SJCRH30 (cell line): Measurements from ENCODE around the gene TOMM22. TPM values are rescaled to one million over a fixed set of nuclear protein-coding genes. Genes with fewer than 3 reads are reported as not detected.

Source experiments
- DNase-seq, 2 experiments: peaks; one replicate each; pipeline ENCODE4 v3.0.0-alpha.2; 2015 to 2020
- H3K27ac ChIP-seq: fragments of 250-450 bp; sonication (Bioruptor Pico); 2 replicates; pipeline ENCODE4 v1.5.1; 2020; ENCODE audit warnings: mild to moderate bottlenecking, moderate library complexity
- H3K27me3 ChIP-seq: fragments of 250-450 bp; sonication (Bioruptor Pico); 2 replicates; pipeline ENCODE4 v1.5.1; 2020; ENCODE audit warnings: mild to moderate bottlenecking, moderate library complexity
- H3K36me3 ChIP-seq: fragments of 250-450 bp; sonication (Bioruptor Pico); 2 replicates; pipeline ENCODE4 v1.5.1; 2020; ENCODE audit warnings: mild to moderate bottlenecking, moderate library complexity
- H3K4me1 ChIP-seq: fragments of 250-450 bp; sonication (Bioruptor Pico); 2 replicates; pipeline ENCODE4 v1.5.1; 2020; ENCODE audit warnings: mild to moderate bottlenecking, moderate library complexity
- H3K4me3 ChIP-seq: fragments of 250-450 bp; sonication (Bioruptor Pico); 2 replicates; pipeline ENCODE4 v1.5.1; 2020; ENCODE audit warnings: mild to moderate bottlenecking, moderate library complexity
- H3K9me3 ChIP-seq: fragments of 250-450 bp; sonication (Bioruptor Pico); replicated peaks from 2 replicates; pipeline ENCODE4 v1.5.1; 2020; ENCODE audit warnings: mild to moderate bottlenecking, moderate library complexity
- total RNA-seq: library from RNA; depleted of rRNA; stranded (reverse); fragments of >200 nt; shearing (Covaris generic); gene quantifications from 2 replicates; pipeline ENCODE4 v1.2.3, GENCODE V29; 2014

TOMM22 gene
- total RNA-seq, 1 experiment from 2014 or later, result 79.0 TPM

DNA sequence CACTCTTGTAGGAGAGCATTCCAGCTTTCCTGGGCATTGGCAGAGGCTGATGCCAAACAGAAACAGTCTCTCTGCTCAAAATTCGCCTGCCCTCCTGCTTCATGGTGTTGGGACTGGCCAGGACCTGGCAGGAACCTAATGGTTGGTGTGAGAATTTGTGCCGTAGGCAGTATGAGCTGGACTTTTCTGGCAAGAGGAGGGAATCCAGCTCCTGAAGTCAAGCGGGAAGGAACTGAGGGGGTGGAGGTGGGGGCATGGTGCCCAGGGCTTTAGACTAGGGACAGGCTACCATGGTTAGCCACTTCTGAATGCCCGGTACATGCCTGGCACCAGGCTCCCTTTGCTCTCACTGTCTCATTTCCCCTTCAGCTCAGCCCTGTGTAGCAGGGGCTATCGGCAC lies 6.9 kb upstream of the TOMM22 start:
- no peaks in the 10 kb centered on the region for H3K9me3 ChIP-seq
- no peak overlapping the region for H3K4me3 ChIP-seq
- no peaks in the 10 kb centered on the region for H3K36me3 ChIP-seq
- H3K27ac ChIP-seq, result no peak overlapping the region
- H3K27me3 ChIP-seq, result no peaks in the 10 kb centered on the region
- DNase-seq, result no peak
- H3K4me1 ChIP-seq, result no peaks in the 10 kb centered on the region

- no peak for DNase-seq
These were observed 5.9 kb upstream of the TOMM22 start for GRCh38 chr22:38675833-38676232.

DNA sequence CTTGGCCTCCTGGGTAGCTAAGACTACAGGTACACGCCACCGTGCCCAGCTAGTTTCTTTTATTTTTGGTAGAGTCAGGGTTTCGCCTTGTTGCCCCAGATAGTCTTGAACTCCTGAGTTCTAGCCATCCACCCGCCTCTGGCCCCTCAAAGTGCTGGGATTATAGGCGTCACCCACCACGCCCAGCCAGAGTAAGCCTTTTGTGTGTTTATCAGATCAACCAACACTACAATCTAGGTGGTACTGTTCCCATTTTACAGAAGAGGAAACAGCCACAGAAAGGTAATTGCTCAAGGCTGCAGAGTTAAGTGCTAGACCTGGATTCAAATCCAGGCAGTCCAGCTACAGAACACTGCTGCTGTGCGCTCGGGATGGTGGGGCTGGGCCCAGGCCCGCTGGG lies 3.1 kb downstream of the TOMM22 start:
- Histone ChIP-seq H3K9me3 (no peaks in the 10 kb centered on the region), H3K27me3 (no peaks in the 10 kb centered on the region), H3K27ac (no peak overlapping the region), H3K4me3 (no peak overlapping the region), H3K36me3 (peaks cover 28% of the 10 kb centered on the region), H3K4me1 (no peaks in the 10 kb centered on the region)
- DNase-seq, result no peak

More at GRCh38 chr22:38675833-38676232, 5.9 kb upstream of the TOMM22 start:
- H3K4me1 ChIP-seq, result no peaks in the 10 kb centered on the region
- no peaks in the 10 kb centered on the region for H3K9me3 ChIP-seq
- no peaks in the 10 kb centered on the region for H3K27me3 ChIP-seq
- no peak overlapping the region for H3K4me3 ChIP-seq
- no peak overlapping the region for H3K27ac ChIP-seq
- no peaks in the 10 kb centered on the region for H3K36me3 ChIP-seq

DNA sequence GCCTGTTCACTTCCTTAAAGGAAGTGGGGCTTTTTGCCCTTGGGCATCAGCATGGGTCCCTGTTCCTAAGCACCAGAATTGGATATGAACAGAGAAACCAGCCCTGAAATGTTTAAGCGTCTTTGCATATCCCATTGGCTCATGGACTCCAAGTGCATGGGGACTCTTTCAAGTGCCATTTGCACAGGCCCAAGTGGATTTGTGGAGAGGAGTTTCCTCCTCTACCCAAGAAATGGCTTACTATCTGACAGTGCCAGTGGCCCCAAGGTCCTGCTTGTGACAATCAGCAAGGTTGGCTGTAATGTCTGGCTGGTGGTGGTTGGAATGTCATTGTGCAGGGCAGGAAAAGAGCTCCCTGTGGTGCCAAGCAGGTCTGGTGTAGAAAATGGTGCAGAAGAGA lies 4.0 kb downstream of the TOMM22 start:
- no peaks in the 10 kb centered on the region for H3K4me1 ChIP-seq
- no peaks in the 10 kb centered on the region for H3K27me3 ChIP-seq
- H3K9me3 ChIP-seq, result no peaks in the 10 kb centered on the region
- H3K27ac ChIP-seq, result no peak overlapping the region
- no peak for DNase-seq
- H3K36me3 ChIP-seq, result peaks cover 28% of the 10 kb centered on the region
- H3K4me3 ChIP-seq, result no peak overlapping the region

DNA sequence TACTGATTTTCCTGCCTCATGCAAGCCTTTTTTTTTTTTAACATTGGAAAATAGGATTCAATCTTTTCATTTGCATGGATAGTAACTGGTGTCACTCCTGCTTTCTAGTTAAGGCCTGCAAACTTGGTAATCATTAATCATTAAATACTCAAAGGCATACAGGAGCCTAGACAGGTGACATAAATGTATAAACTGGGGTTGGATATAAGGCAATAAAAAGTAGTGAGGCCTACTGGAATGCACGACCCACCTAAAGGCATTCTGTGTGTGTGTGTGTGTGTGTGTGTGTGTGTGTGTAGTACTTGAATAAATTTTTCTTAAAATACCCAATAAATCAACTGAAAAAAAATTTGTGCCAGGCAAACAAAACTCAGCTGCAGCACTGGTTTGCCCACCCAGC lies 7.9 kb downstream of the TOMM22 start:
- no peak for DNase-seq
- Histone ChIP-seq H3K4me1 (no peaks in the 10 kb centered on the region), H3K4me3 (no peak overlapping the region), H3K27me3 (no peaks in the 10 kb centered on the region), H3K9me3 (no peaks in the 10 kb centered on the region), H3K36me3 (peaks cover 18% of the 10 kb centered on the region), H3K27ac (no peak overlapping the region)

GRCh38 chr22:38694049-38694448 lies 12.3 kb downstream of the TOMM22 start:
- Histone ChIP-seq H3K27me3 (no peaks in the 10 kb centered on the region), H3K36me3 (no peaks in the 10 kb centered on the region), H3K27ac (no peak overlapping the region), H3K4me1 (no peaks in the 10 kb centered on the region; the same call in 1 of the 2 replicates), H3K9me3 (no peaks in the 10 kb centered on the region), H3K4me3 (no peak overlapping the region)
- DNase-seq, result no peak

GRCh38 chr22:38694940-38695339 lies 13.2 kb downstream of the TOMM22 start:
- DNase-seq, result no peak
- Histone ChIP-seq H3K4me1 (no peaks in the 10 kb centered on the region; the same call in 1 of the 2 replicates), H3K4me3 (no peak overlapping the region), H3K9me3 (no peaks in the 10 kb centered on the region), H3K27me3 (no peaks in the 10 kb centered on the region), H3K27ac (no peak overlapping the region), H3K36me3 (no peaks in the 10 kb centered on the region)

DNA sequence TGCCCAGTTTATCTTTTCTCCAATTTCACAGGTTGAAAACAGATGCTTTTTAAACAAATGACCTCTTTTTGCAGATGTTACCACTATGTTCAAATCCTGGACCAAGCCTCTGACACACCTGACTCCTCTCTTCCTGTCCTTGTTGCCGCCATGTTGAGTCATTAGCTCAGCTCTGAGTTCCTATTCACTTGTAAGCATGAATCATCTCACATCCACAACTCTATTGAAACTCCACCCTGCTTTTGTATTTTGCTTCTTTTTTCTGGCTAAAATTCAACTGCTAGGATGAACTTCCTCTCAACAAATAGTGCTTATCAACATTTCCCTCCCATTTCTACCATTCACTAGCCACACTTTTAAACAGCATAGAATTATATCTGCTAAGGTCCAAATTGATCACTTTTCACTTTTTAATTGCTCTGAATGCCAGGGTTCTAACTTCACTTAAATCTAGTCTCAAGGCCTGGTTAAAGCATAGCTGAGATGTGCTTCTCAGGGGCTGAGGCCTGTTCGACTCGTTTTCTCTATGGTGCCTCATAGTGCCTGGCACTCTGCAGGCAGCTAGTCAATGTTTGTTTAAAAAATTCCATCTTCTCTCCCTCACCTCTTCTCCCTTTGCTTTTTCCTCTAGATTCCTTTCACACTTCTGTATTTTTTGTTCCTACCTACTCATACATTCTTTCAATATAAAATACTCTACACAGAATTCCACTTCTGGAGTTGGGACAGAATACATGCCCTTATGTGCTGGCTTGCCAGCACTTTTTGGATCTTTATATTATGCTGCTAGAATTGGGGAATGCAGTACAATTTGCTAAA lies 15.1 kb downstream of the TOMM22 start:
- no peak overlapping the region for H3K4me3 ChIP-seq
- no peaks in the 10 kb centered on the region; the same call in 1 of the 2 replicates for H3K4me1 ChIP-seq
- no peaks in the 10 kb centered on the region for H3K27me3 ChIP-seq
- no peak overlapping the region for H3K27ac ChIP-seq
- H3K36me3 ChIP-seq, result no peaks in the 10 kb centered on the region
- DNase-seq, result no peak
- no peaks in the 10 kb centered on the region for H3K9me3 ChIP-seq

DNA sequence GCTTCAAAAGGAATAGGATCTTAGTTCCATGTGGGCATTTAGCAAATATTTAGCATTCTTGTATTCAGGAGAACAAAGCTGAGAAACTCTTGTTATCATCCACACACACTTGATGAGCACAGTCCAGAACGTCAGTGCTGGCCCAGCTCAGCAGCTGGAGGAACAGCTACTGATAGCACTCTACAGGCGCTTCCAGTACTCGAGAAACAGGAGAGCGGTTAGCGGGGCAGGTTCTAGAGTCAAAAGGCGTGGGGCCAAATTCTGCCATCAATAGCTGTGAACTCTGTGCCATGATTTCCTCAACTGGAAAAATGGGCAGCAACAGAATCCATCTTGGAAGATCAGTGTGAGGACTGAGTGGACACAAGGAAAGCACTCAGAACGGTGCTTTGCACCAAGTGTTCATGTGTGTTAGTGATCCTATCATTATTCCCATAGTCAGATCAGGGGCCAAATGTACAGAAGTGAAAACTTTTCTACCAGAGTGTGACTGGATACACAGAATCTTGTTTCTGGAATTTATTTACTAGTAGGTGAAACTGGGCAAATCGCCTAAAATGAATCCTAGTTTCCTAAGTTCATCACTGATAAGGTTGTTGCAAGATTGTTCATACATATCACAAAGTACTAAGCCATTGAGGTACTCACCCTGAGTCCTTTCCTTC lies 15.8 kb downstream of the TOMM22 start:
- H3K9me3 ChIP-seq, result no peaks in the 10 kb centered on the region
- H3K4me3 ChIP-seq, result no peak overlapping the region
- DNase-seq, result no peak
- no peaks in the 10 kb centered on the region for H3K27me3 ChIP-seq
- no peak overlapping the region for H3K27ac ChIP-seq
- H3K4me1 ChIP-seq, result no peaks in the 10 kb centered on the region; the same call in 1 of the 2 replicates
- no peaks in the 10 kb centered on the region for H3K36me3 ChIP-seq

GRCh38 chr22:38698407-38699094 lies 16.8 kb downstream of the TOMM22 start:
- H3K36me3 ChIP-seq, result no peaks in the 10 kb centered on the region
- no peaks in the 10 kb centered on the region; the same call in 1 of the 2 replicates for H3K4me1 ChIP-seq
- H3K27me3 ChIP-seq, result no peaks in the 10 kb centered on the region
- H3K27ac ChIP-seq, result no peak overlapping the region
- no peaks in the 10 kb centered on the region for H3K9me3 ChIP-seq
- DNase-seq, result no peak
- H3K4me3 ChIP-seq, result no peak overlapping the region

GRCh38 chr22:38699143-38699542 lies 17.4 kb downstream of the TOMM22 start:
- Histone ChIP-seq H3K27ac (no peak overlapping the region), H3K27me3 (no peaks in the 10 kb centered on the region), H3K4me3 (peak overlapping the region; percentile 95), H3K9me3 (no peaks in the 10 kb centered on the region), H3K36me3 (no peaks in the 10 kb centered on the region), H3K4me1 (no peaks in the 10 kb centered on the region; the same call in 1 of the 2 replicates)
- DNase-seq, result no peak

GRCh38 chr22:38699784-38700183 lies 18.0 kb downstream of the TOMM22 start:
- no peaks in the 10 kb centered on the region for H3K9me3 ChIP-seq
- peak overlapping the region; percentile 95 for H3K4me3 ChIP-seq
- peaks cover 3% of the 10 kb centered on the region; the same call in 1 of the 2 replicates for H3K4me1 ChIP-seq
- H3K27ac ChIP-seq, result no peak overlapping the region; the same call in 1 of the 2 replicates
- DNase-seq, result peak in 1 of 2 experiments; percentile 9
- no peaks in the 10 kb centered on the region for H3K27me3 ChIP-seq
- no peaks in the 10 kb centered on the region for H3K36me3 ChIP-seq

DNA sequence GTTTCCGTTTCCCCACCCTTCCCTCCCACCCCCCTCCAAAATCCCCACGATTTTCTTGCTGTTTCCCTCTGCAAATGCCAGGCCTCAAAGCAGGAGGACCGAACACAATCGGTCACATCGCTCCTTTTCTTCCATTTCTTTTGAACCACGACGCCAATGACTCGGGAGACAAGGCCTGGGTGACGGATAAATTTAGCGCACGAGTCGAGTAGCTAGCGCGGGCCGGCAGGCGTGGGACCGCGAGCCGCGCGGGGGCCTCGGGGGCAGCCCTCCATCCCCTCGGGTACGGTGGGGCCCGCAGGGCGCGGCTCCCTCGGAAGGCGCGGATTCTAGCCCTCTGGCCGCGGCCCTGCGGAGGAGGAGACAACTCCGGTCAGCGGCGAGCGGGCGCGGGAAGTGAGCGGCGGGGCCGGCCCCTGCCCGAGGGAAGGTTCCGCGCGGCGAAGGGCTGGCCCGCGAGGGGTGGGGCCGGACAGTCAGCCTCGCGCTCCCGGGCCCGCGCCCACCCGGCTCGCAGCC lies 18.6 kb downstream of the TOMM22 start:
- H3K27me3 ChIP-seq, result no peaks in the 10 kb centered on the region
- no peaks in the 10 kb centered on the region for H3K9me3 ChIP-seq
- peak; percentile 60 to 63 for DNase-seq
- peak overlapping the region; percentile 95 for H3K4me3 ChIP-seq
- peaks cover 3% of the 10 kb centered on the region; the same call in 1 of the 2 replicates for H3K4me1 ChIP-seq
- H3K27ac ChIP-seq, result peak overlapping the region; percentile 50; the same call in 1 of the 2 replicates
- no peaks in the 10 kb centered on the region for H3K36me3 ChIP-seq

GRCh38 chr22:38700789-38701628 lies 19.3 kb downstream of the TOMM22 start, which contains the start of gene JOSD1:
Gene JOSD1, minus strand, starts transcription at chr22:38700943. Its CDS starts 956 bp downstream, at chr22:38699987.
- Histone ChIP-seq H3K27me3 (no peaks in the 10 kb centered on the region), H3K27ac (peak within 1 kb of the TSS; percentile 50; the same call in 1 of the 2 replicates), H3K36me3 (no peaks in the 10 kb centered on the region), H3K4me1 (peaks cover 3% of the 10 kb centered on the region; the same call in 1 of the 2 replicates), H3K9me3 (no peaks in the 10 kb centered on the region), H3K4me3 (peak within 1 kb of the TSS; percentile 95)
- DNase-seq, result peak; percentile 86 to 88
